HG03460 (cell line): Measurements from ENCODE around the gene SIAH1.
"Not testable (repeated sequence)": the region's sequence is repeated elsewhere in the genome, so short reads cannot be mapped to it uniquely, and the experiment has no call there.

Source experiments
- ATAC-seq: cut with Tn5 transposase; IDR thresholded peaks from one replicate; pipeline ENCODE4 v1.9.1; 2021; ENCODE audit not compliant: unreplicated experiment

The SIAH1 gene, protein sequence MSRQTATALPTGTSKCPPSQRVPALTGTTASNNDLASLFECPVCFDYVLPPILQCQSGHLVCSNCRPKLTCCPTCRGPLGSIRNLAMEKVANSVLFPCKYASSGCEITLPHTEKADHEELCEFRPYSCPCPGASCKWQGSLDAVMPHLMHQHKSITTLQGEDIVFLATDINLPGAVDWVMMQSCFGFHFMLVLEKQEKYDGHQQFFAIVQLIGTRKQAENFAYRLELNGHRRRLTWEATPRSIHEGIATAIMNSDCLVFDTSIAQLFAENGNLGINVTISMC

DNA sequence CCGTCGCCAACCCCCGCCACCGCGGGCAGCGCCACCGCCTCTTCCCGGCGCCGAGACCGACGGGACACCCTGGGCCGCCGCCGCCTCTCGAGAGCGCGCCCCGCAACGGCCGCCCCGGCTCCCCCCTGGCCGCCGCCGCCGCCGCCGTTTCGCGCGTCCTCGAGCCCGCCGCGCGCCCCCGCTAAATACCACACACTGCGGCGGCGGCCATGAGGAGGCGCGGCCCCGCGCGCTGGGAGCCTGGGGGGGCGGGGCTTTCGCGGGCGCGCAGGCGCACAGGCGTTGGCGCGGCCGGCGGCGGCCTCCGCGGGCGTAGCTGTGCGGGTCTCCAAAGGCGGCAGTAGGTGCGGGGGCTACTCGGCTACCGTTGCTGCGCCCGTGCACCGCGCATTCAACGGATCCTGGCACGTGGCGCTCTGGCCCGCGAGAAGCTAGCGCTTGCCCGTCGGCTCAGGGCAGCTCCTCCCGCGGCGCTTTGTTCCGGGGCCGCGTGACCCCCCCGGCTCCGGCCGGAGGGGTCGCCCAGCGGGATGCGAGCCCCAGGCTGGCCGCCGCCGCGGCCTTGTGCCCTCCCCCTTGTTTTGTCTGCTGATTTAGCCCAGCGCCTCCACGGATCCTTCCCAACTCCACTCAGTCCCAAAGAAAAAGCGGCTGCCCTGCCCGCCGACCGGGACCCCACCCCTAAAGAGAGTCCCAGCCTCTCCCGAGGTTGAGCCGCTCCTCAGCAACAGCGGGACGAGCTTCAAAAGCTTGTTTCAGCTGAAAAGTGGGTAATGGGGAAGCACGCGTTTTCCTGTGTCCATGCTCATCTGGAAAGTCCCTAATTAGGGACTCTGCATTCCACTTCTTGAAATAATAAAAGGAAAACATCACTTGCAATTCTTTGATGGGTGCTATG lies at the start of gene SIAH1:
Gene SIAH1, minus strand, starts transcription at position 161 of the 898 bp plus-strand sequence. CDS start 22,985 bp downstream, outside the sequence.
- peak; percentile 66 for ATAC-seq

DNA sequence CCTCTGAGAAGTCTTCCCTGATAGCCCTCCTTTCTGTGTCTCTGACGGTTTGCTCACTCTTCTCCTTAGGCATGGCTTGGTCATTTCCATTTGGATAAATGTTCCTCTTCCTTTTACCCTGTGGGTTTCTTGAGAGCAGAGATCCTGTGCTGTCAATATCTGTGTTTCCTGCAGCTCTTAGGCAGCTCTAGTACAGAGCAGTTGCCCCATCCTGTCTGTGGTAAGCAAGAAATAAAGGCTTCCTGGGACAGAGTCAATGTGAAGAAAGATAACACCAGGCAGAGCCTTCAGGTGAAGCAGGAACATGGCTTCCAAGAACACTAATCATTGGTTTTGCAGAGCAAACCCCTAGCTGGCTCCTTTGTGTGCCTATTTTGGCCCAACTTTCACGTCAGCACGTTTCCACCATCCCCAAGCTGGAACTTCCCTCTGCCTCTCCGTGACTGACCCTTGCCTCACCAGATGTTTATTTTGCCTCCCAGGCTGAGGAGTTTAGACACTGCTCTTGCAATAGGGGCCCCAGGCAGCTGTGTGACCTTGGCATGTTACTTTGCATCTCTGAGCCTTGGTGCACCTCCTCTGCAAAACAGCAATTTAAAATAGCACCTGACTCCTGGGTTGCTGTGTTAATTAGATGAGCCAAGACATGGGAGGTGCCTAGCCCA lies 49.6 kb upstream of the SIAH1 start:
- ATAC-seq = no peak

DNA sequence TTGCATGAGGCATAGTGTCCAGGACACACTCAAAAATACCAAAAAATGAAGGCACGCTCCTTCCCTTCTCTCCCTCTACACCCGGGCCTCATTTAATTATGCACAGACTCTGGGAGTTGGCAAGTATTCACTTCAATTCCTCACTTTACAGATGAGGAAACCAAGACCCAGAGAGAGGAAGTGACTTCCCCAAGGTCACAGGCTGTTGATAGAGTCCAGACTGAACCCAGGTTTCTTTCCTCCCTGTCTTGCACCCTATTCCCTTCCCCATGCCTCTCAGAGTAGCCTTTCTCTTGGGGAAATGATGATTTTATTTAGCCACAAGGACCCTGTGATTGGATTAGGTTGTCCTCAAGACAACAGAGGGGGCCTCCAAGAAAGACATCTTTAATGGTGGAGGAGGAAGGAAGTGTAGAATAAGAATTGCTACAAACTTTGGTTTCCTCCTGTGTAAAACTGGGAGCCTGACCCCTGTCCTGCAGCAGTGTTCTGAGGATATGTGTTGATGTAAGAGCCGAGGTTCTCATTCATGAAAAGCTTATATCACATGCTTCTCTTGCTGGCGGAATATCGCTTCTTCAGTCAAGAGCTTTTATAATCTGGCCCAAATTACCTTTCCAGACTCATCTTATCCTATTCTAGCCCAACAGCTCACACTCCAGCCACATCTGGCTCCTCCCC lies 48.8 kb upstream of the SIAH1 start:
- ATAC-seq = no peak

DNA sequence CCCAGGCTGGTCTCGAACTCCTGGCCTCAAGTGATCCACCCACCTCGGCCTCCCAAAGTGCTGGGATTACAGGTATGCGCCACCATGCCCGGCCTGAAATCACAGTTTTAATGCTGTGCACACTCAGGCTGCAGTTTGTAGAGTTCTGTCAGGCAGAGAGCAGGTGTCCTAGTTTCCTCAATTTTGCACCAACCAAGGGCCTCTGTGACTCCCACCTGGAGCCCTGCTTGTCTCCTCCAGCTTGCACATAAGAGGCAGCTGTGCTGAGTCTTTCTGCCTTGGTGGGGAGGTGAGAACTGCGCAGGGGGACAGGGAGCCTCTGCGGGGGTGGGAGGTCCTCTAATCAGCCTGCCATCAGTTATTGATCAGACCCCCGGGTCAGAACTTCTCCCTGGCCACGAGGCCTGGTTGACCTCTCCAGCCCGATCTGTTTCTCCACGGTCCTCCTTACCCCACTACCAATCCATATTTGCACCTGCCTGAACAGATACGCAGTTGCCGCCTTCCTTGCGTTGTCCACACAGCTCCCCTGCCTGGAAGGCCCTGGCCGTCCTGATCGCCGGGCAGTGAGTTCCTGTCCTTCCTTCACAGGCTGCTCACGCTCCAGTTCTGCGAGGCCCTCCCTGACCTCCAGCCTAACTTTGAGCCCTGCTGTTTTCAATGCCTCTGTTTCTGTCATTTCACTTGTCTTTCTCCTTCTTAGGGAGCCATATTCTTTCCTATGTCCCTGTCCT lies 48.1 kb upstream of the SIAH1 start:
- ATAC-seq = no peak

DNA sequence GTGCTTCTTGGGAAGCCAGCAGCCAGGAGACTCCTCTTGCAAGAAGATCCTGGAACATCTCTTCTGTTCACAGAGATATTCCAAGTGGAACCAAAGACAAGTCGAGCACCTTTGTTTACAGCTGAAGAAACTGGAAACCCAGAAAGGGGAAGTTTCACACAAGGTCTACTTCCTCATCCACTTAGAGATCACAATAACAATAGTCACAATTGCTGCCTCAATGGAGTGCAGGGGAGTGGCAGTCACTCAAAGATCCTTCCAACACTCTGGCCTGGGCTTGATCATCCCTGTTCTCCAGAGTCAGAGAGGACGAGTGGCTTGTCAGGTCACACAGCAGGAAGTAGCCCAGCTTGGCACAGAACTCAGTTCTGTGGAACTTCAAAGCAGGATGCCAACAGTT lies 46.9 kb upstream of the SIAH1 start:
- ATAC-seq = peak; percentile 82

DNA sequence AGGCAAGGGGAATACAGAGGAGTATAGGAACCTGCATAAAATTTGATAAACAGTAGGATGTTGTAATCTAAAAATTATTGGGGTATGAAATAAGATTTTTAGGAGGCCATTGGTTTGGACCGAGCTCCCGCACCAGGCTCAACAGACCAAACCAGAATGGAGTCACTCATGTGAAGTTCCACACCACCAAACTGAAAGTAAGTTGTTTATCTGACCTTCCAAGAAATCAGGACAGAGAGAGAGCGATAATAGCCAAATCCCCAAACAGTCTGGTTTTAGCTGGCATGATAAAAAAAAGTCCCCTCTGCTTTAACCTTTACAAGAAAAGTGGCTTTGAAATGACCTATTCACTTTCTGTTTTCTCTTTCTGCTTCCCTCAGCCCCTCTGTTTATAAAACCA lies 45.7 kb upstream of the SIAH1 start:
- no peak for ATAC-seq

DNA sequence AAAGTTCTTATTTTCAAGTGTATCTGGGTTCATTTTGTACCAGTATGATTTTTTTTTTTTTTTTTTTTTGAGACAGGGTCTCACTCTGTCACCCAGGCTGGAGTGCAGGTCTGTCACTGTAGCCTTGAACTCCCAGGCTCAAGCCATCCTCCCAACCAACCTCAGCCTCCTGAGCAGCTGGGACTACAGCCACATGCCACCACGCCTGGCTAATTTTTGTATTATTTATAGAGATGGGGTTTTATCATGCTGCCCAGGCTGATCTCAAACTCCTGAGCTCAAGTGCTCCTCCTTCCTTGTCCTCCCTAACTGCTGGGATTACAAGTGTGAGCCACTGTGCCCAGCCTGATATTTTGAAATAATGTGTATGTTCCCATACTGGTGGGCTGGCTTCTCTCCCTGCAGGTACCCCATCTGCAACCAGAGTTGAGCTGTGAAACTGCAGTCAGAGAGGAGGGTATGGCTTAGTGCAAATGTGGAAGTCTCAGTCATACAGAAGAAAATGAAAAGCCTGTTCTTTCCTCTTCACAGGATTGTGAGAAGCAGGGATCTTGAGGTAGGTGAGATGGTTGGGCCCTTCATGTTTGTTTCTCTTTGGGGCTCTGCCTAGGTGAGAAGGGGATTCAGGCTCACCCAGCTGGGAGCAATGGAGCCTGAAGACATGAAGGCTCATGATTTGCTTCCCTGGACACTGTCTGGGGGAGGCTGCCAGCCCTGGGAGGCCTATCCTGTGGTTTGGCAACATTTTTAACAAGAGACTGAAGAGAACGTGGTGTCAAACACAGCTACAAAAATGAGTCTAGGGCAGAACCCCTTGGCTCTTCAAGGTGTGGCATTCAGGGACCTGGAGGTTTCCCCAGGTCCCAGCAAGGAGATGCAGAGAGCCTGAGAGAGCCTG lies 41.3 kb upstream of the SIAH1 start:
- no peak for ATAC-seq

DNA sequence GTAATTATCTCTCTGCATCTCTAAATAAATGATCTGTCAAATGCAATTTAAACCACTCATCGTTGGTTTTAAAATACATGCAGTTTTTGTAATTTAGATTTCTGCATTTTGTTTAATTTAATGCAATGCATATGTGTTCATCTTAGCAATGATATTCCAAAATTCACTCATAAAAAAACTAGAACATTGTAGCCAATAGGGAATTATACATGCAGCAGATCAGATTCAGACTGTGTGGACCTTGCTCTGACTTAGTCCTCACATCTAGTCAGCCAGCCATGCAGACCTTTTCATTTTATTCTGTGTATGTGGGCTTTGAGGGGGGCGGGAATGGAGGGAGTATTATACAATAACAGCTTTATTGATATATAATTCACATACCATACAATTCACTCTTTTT lies 37.3 kb upstream of the SIAH1 start:
- ATAC-seq = no peak

DNA sequence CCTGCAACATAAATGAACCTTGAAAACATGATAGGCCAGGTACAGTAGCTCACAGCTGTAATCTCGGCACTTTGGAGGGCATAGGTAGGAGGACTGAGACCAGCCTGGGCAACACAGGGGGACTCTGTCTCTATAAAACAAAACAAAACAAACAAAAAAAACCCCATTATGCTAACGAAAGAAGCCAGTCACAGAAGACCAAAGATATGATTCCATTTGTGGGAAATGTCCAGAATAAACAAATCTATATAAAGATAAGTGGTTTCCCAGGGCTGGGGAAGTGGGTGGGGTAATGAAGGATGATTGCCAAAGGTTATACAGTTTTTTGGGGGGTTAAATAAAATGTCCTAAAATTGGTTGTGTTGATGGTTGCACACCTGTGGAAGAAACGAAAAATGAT lies 36.5 kb upstream of the SIAH1 start:
- no peak for ATAC-seq

DNA sequence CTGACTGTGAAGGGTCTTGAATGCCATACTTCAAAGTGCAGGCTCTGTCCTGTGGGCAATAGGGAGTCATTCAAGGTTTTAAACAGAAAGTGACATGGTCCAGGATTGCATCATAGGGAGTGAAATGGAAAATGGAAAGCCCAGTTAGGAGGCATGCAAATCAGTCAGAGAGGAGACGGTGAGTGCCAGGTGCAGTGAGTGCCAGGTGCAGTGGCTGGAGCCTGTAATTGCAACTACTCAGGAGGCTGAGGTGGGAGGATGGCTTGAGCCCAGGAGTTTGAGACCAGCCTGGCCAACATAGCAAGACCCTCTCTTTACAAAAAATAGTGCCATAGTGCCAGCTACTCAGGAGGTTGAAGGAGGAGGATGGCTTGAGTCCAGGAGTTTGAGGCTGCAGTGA lies 35.2 kb upstream of the SIAH1 start:
- ATAC-seq = no peak

DNA sequence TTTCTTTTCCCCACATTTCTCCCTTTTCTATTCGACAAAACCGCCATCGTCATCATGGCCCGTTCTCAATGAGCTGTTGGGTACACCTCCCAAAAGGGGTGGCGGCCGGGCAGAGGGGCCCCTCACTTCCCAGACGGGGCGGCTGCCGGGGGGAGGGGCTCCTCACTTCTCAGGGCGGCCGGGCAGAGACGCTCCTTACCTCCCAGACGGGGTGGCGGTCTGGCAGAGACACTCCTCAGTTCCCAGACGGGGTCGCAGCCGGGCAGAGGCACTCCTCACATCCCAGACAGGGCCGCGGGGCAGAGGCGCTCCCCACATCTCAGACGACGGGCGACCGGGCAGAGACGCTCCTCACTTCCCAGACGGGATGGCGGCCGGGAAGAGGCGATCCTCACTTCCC lies 31.4 kb upstream of the SIAH1 start:
- not testable (repeated sequence) for ATAC-seq

DNA sequence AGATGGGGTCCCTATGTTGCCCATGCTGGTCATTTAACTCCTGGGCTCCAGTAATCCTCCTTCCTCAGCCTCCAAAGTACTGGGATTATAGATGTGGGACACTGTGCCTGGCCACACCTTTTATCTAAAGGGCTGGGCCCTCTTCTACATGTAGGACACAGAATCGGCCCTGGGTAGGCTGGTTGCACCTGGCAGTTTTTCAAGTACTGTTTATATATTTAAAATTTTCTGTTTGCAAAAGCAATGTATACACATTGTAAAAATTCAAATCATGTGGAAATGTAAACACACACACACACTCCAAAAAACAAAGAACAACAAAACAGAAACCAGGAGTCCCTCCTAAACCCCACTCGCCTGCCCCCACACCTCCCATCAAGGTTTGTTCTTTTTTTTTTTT lies 28.1 kb upstream of the SIAH1 start:
- ATAC-seq = no peak

DNA sequence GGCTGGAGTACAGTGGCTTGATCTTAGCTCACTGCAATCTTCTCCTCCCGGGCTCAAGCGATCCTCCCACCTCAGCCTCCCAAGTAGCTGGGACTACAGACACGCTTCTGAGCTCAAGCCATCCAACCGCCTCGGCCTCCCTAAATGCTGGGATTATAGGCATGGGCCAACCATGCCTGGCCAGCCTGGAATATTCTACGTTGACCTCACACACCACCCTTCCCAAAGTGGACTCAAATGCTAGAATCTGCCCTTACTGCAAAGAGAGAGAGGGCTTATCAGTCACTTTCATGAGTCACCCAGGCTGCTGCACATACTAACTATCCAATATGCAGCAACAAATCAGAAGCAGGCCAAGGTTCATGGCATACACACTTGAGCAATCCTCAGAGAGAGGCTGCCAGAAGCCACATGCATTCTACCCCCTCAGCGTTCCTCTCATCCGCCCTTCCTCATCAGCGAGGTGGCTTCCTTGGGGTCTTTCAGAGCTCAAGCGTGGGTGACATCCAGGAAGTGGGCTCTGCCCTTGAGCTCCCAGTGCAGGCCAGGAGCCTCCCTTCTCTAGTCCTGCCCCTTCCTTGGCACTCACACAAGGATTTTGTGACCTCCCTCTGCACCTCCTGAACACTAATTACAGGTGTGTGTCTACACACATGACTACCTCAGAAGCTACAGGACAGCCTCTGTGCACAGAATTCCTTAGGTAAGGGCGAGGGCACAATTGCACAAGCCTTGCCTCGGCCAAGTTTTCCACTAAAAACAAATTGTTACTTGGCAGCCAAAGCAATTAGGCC lies 24.8 kb upstream of the SIAH1 start:
- ATAC-seq = no peak

DNA sequence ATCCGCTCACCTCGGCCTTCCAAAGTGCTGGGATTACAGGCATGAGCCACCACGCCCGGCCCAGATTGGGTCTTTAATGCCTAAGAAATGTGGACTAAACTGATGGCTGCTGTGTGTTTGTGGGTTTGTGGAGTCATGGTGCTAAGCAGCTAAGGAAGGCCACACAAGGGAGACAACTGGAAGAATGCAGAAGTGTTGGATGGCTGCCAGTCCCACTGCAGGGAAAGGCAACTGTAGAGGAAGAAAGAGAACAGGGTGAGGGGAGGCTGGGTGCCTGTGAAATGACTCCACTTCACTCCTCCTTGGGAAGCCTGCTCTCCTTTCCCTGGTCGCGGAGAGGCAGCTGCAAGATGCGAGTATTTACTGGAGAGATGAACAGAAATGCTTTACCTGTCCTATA lies 23.5 kb upstream of the SIAH1 start:
- no peak for ATAC-seq

DNA sequence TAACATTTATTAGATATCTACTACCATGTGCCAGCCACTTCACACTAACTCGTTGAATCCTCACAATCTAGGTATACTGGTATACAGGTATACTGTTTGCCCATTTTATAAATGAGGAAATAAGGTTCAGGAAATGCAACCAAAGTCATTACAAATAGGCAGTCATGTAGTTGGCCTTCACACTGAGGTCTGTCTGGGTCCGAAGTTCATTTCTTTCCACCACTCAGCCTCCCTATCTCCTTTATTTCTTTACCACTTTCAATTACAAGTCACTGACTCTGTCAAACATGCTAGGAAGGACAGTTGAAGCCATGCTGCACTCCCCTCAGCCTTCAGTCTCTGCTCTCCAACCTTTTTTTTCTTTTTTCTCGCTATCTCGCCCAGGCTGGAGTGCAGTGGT lies 20.7 kb upstream of the SIAH1 start:
- ATAC-seq = no peak

DNA sequence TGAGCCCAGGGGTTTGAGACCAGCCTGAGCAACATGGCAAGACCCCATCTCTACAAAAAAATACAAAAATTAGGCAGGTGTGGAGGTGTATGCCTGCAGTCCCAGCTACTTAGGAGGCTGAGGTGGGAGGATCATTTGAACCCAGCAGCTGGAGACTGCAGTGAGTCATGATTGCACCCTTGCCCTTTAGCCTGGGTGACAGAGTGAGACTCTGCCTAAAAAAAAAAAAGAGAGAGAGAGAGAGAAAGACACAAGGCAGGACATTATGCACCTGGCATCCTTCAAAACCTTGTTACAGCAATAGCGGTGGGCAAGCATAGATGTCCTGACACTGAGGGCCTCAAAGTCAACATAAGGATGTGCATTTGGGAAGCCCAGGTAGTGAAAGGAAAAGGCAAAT lies 19.9 kb upstream of the SIAH1 start:
- ATAC-seq = no peak

DNA sequence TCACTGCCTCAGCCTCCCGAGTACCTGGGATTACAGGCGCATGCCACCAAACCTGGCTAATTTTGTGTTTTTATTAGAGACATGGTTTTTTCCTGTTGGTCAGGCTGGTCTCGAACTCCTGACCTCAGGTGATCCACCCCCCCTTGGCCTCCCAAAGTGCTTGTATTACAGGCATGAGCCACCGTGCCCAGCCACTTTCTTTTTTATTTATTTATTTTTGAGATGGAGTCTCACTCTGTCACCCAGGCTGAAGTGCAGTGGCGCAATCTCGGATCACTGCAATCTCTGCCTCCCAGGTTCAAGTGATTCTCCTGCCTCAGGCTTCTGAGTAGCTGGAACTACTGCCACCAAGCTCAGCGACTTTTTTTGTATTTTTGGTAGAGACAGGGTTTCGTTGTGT lies 17.3 kb upstream of the SIAH1 start:
- ATAC-seq = not testable (repeated sequence)

DNA sequence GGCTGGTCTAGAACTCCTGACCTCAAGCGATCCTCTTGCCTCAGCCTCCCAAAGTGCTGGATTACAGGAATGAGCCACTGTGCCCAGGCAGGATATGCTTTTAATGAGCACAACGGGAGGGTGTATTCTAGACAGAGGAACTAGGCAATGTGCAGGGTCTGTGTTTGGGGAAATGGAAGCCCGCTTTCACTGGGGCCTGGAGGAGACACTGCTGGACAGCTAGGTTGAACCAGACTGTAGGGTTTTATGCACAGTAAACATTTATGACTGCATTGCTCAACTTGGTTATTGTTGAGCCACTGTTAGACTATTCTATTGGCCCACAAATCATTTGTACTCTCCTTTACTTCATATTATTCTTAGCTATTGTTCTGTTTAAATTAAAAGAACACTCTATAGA lies 10.2 kb upstream of the SIAH1 start:
- ATAC-seq = no peak

DNA sequence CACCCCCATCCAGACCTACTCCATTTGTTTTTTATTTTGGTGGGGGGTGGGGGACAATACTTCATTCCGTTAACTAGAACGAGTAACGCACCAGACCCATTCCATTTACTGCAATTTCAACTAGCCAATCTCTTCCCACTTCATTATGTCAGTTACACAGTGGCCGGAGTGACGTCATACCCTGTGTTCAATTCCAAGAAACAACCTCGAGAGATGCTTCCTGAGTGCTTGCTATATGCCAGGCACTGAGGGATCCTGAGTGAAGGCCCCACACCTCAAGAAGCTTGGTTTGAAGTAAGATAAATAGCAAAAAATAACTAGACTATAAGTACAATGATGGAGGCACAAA lies 9.1 kb upstream of the SIAH1 start:
- no peak for ATAC-seq
